GM21619 (cell line): ENCODE data around the gene CGN.

Experiments used
- ATAC-seq: cut with Tn5 transposase; IDR thresholded peaks from one replicate; pipeline ENCODE4 v1.9.1; 2021; ENCODE audit not compliant: unreplicated experiment

The CGN gene

GRCh38 chr1:151510957-151511635 is at the start of gene CGN:
Gene CGN, plus strand, starts transcription at chr1:151511387. Its CDS starts 7,133 bp downstream, at chr1:151518520.
- peak; percentile 71 for ATAC-seq

- no peak for ATAC-seq
Observed at GRCh38 chr1:151461694-151462093, 49.5 kb upstream of the CGN start.

- no peak for ATAC-seq
Observed at GRCh38 chr1:151465026-151465425, 46.2 kb upstream of the CGN start.

GRCh38 chr1:151472856-151473731 is 38.1 kb upstream of the CGN start:
- ATAC-seq, result no peak

GRCh38 chr1:151474745-151475144 is 36.4 kb upstream of the CGN start:
- ATAC-seq, result no peak

GRCh38 chr1:151475175-151475574 is 36.0 kb upstream of the CGN start:
- peak; percentile 89 for ATAC-seq

- no peak for ATAC-seq
Observed at GRCh38 chr1:151476083-151476482, 35.1 kb upstream of the CGN start.

- no peak for ATAC-seq
Observed at GRCh38 chr1:151477066-151477465, 34.1 kb upstream of the CGN start.

GRCh38 chr1:151478140-151478812 is 32.9 kb upstream of the CGN start:
- ATAC-seq, result no peak

- no peak for ATAC-seq
Observed at GRCh38 chr1:151478923-151479322, 32.3 kb upstream of the CGN start.

GRCh38 chr1:151479462-151479861 is 31.7 kb upstream of the CGN start:
- ATAC-seq, result no peak

GRCh38 chr1:151482017-151482416 is 29.2 kb upstream of the CGN start:
- no peak for ATAC-seq

GRCh38 chr1:151485685-151486255 is 25.4 kb upstream of the CGN start:
- no peak for ATAC-seq

- ATAC-seq, result no peak
Observed at GRCh38 chr1:151486557-151486956, 24.6 kb upstream of the CGN start.

GRCh38 chr1:151491641-151492040 is 19.5 kb upstream of the CGN start:
- ATAC-seq, result no peak

- ATAC-seq, result no peak
Observed at GRCh38 chr1:151492120-151492519, 19.1 kb upstream of the CGN start.

- ATAC-seq, result no peak
Observed at GRCh38 chr1:151493042-151493441, 18.1 kb upstream of the CGN start.

- peak; percentile 54 for ATAC-seq
Observed at GRCh38 chr1:151494741-151495281, 16.4 kb upstream of the CGN start.

GRCh38 chr1:151495316-151495715 is 15.9 kb upstream of the CGN start:
- ATAC-seq, result no peak

- ATAC-seq, result no peak
Observed at GRCh38 chr1:151499365-151499764, 11.8 kb upstream of the CGN start.

GRCh38 chr1:151499930-151500329 is 11.3 kb upstream of the CGN start:
- no peak for ATAC-seq
